Measurements from ENCODE around the gene LHFPL2.
A peak's percentile ranks its signal among the peaks of the same experiment; 100 is the strongest.

The LHFPL2 gene

DNA sequence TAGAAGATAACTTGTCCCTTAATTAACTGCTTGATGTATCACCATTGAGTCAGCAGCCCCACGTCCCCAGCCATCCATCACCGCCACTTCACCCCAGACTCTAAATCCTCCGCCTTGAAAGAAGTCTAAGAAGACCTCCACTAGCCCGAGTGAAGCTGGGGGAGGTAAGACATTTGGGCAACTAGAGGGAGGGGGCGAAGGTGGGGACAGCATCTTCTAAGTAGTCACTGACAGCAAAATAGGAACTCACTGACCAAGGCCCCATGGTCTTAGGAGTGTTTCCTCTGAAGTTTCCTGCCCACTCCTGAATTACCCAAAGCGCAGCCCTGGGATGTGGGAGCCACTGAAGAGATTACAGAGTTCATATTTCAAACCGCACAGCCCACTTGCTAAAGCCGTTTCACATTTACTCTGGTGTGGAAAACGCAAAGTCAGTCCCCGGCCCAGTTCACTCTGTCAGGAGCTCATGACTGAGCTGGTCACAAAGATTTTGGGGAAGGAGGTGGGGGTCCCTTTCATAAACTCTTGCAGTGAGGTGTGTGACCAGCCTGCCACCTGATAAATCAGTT is 107.4 kb downstream of the LHFPL2 start:
- DNase-seq: no peak

DNA sequence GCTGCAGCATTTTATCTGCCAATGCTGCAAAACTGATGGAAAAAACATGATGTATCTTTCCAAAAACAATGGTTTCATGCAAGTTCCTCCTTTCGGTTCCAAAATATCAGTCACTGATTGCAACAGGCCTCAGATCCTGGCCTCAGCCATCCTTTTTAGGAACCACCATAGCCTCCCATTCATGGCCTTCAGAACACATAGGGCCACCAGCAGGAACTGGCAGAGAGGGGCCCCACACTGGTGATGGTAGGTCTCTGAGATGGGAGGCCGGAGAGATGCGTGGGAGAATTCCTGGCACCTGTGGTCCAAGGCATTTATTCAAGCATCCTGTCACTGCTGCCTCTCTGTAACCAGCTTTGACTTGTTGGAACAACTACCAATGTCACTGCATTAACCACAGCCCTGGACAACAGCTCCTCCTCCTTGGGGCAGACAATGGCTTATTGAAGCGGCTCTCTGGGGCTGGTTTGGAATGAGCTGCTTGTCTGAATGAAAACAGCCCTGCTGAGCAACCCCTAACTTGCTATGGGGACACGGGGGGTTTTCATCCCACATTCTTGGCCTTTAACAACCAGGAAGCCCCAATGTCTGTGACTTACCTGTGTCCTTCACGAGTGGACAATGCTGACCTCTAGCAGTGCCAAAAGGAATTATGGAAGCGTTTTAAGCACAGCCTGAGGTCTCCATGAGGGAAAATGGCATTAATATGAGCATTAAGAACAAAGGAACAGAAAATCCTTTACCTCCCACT is 108.1 kb downstream of the LHFPL2 start:
- DNase-seq: no peak

DNA sequence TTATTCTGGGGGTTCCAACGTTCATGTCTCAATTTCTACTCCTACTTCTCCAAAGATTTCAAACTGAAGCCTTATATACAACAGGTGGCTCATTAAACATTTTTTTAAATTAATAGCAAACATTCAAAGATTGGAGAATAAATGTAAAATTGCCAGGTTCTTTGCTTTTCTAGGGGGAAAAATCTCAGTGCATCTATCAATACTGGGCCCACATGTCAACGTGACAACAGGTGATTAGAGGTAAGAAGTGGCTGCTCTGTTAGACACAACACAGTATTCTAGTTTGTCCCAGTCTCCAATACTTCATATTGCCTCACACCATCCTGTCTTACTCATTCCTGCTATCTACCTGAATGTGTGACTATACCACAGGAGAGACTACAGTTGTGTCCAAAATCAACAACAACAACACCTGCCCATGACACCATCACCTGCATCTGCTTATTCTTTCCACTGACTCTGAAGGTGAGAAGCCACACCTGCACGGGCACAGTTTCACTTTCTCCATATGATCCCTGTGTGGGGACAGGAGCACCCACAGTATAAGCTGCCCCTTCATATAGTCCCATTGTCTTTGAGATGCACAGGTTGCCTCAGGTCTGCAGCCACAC is 110.2 kb downstream of the LHFPL2 start:
- DNase-seq: no peak

DNA sequence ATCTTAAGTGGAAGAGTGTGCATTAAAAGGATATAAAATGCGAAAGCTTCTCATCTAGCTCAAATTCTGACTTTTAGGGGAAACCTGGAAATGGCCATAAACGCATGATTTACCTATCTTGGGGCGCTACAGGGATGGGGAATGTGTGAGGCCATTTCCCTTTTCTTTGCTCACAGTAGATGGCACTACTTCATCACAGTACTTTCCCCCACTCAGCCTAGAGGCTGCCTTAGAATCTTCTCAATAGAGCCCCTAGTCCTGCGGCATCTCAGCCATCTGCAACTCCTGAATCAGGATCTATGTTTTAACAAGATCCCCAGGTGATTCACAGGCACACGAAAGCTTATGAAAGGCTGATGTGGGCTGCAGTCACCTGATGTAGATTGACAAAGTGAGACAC is 110.8 kb downstream of the LHFPL2 start:
- peak; percentile 64 for DNase-seq

DNA sequence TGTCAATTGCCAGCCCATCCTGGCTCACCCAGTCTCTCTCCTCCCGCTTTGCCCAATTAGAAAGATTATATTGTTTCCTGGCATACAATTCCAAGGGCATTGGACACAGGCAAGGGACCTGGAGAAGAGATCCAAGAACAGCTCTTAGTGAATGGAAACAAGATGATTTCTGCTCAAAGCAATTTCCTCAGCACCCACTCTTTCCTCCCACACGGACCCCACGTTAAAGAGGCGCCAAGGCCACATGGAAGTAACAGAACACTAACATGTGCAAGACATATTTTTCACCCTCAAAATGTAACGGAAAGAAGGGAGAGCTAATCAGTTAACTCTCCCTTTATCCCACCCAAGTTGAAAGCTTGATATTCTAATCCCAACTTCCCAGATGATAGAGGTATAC is 111.2 kb downstream of the LHFPL2 start:
- no peak for DNase-seq

DNA sequence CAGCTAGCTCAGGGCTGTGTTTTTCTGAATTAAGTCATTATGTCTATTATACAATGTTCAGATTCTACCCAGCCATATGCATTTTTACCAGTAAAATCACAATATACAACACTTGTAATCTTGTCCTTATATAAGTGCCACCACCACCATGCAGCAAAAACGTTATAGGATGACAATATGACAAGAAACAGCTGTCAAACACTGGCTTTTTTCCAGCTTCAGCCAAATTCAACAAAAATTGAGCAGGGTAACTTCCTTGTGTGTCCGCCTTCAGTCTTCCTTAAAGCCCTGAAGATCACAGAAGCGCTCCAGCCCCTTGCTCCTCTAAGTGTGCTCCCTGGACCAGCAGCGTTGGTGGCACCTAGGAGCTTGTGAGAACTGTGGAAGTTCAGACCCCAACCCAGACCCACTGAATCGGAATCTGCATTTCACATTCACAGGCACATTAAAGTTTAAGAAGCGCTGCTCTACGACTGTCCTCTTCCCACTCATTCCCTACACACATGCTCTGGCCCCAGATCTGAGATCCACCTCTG is 111.8 kb downstream of the LHFPL2 start:
- DNase-seq: no peak

DNA sequence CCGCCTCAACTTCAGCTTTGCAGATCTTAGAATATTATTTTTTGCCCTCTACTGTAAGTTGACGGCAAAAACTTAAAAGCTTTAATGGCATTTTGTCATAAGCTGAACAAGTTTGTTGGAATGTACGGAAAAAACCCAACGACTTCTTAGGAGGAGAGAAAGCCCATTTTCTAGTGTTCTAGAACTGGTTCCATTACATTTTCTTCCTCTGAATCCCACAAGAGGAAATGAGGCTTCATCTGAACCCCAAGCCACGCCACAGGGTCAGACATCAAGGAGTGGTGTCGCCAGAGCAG is 113.7 kb downstream of the LHFPL2 start:
- no peak for DNase-seq

DNA sequence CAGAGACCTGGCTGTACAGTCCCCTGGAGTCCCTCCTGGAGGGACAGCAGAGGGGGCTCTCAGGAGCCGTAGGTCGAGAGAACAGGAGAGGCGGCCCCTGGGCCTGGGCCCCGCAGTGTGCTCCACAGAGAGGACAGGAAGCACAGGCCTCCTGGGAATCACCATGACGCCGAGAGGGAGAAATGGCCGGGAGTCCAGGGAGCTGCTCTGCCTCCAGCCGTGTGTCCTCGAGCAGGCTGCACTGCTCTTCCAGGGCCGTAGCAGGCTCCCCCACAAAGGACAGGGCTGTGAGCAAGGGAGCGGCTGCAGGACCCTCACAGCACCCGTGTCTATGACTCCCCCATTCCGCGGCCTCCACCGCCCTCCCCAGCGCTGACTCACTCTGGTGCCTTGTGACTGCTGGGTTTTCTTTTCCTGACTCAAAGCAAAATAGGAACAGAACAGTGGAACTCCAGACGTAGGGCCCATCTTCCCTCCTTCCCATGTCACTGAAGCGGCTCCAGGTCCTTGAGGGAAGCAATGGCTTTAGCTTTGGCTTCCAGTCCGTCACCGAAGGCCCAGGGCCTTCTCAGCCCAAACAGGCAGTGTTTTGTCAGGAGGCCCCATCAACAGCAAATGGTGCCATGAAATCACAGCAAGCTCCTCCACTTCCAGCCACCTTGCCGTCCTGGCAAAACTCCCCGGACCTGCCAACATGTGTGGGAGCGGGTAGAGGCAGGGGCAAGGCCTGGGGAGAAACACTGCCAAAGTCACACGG is 114.2 kb downstream of the LHFPL2 start:
- DNase-seq: peak; percentile 41

DNA sequence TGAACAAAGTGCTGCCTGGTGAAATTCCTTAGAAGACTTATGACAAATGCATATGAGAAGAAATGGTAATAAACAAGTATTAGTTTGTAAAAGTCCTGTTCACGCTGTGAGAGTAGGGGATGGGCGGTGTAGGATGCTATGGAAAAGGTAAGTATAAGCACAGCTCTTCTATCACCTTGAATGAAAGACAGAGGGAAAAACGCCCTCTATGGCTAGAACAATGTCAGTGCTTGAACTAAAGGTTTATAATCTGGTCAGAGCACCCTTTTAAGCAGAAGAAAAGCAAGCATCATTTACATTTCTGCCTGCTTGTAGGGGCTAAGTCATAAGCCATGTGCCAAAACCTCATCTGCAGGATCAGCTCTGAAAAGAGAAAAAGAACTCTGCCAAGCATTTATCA is 115.2 kb downstream of the LHFPL2 start:
- peak; percentile 38 for DNase-seq

DNA sequence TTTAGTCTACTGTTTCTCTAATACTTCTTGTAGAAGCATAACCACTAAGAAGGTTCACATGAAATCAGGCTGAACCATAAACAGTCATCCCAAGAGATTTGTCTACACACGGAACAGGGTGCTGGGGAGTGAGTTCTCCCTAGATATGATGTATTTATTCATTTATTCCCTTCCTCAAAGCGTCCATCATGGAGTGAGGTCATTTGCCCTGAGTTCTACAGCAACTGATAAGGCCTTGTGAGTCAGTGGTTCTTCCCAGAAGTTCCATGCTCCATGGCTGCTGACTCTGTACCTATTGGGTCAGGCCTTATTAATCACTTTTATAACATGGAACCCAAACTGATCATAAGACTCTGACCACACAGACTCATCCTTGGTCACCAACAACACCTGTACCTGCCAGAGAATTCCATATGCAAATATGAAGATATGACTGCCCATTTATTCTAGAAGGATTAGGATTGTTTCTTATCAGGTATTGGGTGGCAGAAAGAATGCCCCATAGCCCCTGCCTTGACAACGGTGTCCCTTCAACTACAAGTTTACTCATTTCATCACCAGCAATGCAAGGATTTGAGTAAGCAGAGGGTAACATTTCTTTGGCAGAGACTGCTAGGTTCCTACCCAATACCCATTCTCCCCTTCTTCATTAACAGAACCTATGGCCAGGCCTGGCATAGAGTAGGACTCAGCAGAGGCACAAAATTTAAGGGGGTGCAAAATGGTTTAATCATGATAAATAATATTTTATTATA is 118.1 kb downstream of the LHFPL2 start:
- peak; percentile 76 for DNase-seq

DNA sequence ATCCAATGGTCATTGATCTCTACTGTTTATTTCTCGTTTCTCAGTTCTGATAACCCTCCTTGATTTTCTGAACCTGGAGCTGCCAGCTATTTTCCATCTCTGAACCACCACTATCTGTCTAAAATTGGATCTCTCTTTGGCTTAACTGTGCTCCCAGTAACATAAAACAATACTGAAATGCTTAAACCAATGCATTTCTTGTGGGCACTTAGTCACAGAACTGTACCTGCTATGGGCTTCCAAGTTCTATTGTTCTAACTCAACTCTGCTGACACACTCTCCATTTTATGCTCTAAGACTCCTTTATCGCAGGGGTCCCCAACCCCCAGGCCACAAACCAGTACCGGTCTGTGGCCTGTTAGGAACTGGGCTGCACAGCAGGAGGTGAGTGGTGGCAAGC is 120.6 kb downstream of the LHFPL2 start:
- DNase-seq: no peak

DNA sequence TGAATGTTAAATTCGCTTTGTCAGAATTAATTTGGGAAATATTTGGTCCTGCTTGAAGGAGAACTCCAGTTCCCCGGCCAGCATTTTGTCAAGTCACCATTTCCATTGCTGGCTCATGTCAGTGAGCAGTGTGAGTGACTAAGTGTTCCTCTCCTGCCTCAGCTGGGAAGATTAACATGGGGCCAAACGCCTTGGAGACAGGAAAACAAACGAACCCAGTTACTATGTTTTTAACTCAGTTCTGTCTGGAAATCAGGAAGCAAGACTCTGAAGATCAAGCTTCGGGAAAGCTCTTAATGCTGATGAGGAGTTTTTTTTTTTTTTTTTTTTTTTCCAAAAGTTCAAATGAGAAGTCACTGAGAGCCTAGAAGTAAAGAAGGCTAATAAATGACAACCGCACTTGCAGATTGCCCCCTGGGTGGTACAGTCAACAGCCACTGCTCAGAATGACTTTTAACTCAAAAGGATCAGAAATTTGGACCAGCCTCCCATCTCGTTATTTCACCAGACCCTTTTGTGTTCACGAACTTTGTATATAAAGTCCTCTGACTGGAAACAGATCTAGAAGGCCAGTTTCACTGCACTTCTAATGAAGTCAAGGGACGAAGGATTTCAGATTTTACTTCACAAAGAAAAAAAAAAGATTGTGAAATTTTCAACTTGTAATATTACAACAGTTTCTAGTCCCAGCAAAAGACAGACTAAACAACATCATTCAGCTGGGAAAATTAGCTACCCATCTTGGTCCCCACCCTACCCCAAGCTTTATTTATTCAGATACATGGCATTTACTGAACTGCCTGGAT is 121.3 kb downstream of the LHFPL2 start:
- DNase-seq: peak; percentile 95

DNA sequence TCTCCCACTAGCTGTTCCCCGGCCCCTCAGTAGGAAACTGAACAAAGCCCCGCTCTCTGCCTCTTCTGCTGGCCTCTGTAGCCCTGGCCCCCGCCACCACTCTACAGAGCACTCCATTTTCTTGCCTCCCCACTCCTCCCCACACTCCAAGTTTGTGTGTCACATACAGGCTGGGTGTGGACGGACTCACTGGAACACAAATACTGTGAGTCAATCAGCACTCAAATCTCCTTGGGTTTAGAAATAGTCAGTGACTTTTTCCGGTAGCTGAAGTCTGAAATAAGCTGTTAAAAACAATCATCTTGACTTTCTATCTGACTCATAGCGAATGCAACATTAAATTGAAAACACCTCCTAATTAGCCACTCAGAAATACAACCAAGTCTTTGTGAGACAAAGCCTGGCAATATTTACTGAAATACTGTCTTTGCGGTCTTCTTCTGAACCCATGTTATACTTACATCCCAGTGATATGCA is 122.5 kb downstream of the LHFPL2 start:
- peak; percentile 87 for DNase-seq

DNA sequence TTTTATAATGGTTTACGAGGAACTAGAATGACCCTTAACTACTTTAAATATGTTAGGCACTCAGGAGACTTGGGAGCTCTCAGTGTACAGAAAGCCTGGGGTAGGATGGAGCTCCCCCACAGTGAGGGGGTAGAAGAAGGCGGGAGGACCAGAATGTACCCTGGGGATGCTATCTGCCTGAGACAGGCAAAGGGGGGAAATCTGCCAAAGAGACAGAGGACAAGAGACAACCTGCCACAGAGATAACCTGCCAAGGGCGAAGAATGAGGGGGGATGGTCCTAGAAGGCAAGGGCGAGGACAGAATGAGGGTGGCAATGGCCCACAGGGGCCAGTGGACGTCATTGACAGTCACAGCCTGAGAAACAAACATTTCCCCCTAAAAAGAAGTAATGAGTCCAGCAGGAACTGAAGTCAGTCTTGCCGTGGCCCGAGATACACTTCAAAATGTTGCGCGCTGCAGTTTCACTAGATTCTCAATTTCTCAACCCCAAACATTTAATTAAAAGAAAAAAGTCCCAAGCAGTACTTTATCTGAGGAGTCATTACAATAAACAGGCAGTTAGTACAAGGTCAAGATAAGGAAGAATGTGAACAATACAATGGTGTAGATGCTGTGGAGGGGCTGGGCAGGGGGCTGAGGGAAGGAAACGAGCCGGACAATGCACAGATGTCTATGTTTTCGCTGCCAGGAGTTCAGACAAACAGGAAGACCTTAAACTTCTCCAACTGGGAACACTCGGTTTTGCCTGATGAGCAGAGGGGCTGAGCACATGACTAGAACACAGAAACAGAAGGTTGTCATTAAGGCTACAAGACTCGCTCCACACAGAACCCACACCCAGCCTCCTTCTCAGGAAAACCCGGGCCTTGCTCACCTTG is 125.0 kb downstream of the LHFPL2 start:
- no peak for DNase-seq

DNA sequence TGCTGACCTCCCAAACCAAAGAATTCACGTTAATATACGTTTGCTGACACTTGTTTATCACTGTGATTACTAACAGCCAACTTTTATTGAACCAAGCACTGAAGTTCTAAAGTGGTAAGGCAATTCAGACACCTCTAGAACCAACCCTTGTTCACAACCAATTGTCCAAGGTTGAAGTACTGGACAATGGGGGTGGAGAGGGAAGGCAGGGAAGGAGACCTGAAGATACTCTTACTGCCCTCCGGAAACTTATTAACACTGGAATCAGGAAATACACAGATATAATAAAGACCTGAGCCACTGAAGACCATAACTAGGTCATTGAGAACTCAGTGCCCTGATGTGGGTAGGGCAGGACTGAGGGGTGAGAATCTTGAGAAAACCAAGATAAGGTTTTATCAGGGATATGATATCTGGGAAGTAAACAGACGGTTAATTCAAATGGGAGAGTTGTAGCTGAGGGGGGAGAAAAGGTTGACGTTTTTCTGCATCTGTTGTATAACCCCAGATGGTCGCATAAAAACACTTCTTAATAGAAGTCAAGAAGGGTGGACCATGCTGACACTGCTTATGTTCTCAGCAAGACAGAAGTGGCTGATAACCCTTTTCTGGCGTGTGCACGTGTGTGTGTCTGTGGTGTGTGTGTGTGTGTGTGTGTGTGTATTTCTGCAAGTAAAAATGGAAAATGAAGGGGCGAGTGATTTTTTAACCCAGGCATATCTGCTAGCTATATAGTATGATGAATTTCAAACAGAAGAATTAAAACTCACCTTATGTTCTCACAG is 125.9 kb downstream of the LHFPL2 start:
- no peak for DNase-seq

DNA sequence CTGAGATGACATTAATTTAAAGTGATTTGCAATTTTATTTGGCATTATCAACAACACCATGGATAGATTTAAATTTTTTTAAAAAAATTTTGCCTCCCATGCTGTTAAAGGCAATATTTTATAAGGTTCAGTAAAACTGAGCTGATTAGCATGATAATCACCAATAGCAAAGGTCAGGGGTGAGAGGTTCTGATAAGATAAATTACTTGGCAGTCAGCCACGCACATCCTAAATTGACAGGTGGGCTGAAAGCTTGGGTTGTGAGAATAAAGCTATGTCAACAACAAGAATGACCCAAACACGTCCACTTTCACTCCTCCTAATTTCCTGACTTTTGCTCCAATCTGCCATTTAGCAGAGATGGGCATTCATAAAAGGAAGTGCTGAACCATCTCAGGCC is 127.1 kb downstream of the LHFPL2 start:
- DNase-seq: no peak

DNA sequence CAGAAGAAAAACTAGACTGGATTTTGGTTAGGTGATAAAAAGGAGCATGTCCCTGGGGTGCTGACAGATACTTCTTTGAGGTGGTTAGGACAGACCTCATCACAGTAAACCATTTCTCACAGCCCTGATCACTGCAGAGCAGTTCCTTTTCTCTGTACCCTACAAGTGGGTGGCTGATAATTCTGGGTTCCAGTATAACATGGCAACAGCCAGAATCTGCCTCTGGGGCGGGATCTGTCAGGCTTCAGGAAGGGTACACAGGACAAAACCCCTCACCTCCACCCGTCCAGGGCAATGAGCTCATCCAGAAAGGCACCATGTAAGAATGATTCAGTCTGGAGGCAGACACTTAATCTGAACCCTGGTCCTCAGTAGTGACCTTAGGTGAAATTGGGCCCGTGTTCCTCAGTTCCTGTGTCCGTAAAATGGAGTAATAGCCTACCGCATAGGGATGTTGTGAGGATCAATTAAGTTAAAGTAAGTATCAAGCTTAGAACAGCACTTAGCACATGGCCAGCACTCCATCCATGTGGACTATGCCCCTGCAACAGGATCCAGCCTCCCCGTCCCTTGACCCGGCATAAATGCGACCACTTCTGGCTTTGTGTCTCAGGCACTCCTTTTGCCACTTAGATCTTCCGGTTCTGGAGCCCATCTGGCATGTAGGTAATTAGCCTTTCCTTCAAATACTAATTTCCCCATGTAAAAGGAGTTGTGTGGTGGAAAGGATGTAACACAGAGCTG is 129.2 kb downstream of the LHFPL2 start:
- DNase-seq: no peak

DNA sequence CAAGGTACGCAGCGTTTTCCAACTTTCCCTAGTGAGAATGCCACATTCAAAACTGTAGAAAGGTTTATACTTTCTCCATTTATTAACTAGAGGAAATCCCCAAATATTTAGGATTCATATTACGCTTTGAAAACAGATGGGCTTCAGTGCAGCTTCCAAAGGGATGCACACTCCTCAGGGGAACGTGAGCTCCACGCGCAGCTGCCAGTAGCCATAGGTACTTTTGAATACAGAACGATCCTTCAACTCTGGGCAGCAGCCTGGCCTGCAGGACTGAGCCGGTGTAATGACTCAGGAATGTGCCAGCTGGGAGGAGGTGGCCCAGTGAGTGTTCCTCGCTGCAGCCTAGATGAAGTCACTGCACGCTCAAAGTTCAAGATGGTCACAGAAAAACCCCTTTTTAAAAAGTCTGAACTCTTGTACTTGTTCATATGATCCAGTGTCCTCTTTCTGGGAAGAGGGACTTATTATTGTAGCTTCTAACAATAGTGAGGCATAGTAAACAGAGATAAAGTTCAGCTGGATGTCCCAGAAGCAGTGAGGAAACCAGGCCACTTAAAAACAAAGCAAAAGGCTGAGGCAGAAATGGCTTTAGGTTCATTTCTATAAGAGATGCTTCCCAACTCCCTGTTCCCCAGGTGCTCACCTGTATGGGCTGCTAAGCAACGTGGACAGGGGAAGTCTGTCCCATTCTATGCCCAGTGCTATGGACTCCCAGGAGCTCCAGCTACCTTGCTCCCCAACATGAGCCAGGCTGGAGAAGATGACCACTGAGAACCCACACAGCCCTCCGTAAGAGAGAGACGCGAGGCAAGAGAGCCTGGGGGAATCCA is 130.0 kb downstream of the LHFPL2 start:
- peak; percentile 80 for DNase-seq
